ENCODE data around the gene ZMAT5.

DNA sequence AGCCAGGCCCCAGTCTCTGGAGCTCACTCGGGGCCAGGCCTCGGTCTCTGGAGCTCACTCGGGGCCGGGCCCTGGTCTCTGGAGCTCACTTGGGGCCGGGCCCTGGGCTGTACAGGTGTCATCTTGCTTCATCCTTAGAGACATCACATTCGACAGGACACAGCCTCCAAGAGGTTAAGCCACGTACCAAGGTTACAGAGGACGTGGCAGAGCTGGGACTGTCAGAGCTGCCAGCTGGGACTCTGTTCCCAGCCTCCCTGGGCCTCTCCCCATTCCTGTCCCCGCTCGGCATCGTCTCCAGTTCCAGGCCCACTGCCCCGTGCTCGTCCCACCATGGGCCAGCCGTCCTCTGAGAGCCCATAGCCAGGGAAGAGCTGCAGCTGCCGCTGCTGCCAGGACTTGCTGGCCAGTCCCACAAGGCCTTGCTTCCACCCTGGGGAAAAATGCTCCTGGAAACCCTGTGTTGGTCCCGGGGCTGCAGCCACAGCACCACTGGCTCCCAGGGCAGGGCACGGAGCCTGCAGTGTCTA, 27.4 kb downstream of the ZMAT5 start:
- TF ChIP-seq CAMTA2 (CRISPR knock-in tag; conservative IDR thresholded peaks at IDR 0.05) (no peak), HIVEP1 (CRISPR knock-in tag; IDR thresholded peaks at IDR 0.05) (no peak), HDAC8 (tag; IDR thresholded peaks at IDR 0.05) (no peak), POLR2G (IDR thresholded peaks at IDR 0.05; ENCODE audit: low read depth, low read length) (no peak), MEF2D (tag; conservative IDR thresholded peaks at IDR 0.05; ENCODE audit: low read depth) (no peak), ZNF133 (CRISPR knock-in tag; IDR thresholded peaks at IDR 0.05) (no peak), GABPA (tag; conservative IDR thresholded peaks at IDR 0.05; ENCODE audit: low read depth) (no peak), FOXM1 (IDR thresholded peaks at IDR 0.05; ENCODE audit: low read depth) (no peak), FOXM1 (CRISPR knock-in tag; IDR thresholded peaks at IDR 0.05; ENCODE audit: low read depth) (no peak), NR2F6 (CRISPR knock-in tag; IDR thresholded peaks at IDR 0.05) (no peak), TEAD4 (IDR thresholded peaks at IDR 0.05; ENCODE audit: low read length) (no peak), TEAD4 (CRISPR knock-in tag; IDR thresholded peaks at IDR 0.05; ENCODE audit: borderline replicate concordance) (no peak), ZNF274 (IDR thresholded peaks at IDR 0.05; ENCODE audit: borderline replicate concordance, low read depth, low read length) (no peak)
- TF ChIP-seq, protein P1, sequence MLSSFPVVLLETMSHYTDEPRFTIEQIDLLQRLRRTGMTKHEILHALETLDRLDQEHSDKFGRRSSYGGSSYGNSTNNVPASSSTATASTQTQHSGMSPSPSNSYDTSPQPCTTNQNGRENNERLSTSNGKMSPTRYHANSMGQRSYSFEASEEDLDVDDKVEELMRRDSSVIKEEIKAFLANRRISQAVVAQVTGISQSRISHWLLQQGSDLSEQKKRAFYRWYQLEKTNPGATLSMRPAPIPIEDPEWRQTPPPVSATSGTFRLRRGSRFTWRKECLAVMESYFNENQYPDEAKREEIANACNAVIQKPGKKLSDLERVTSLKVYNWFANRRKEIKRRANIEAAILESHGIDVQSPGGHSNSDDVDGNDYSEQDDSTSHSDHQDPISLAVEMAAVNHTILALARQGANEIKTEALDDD (IDR thresholded peaks at IDR 0.05) = no peak
- TF ChIP-seq, protein P2, sequence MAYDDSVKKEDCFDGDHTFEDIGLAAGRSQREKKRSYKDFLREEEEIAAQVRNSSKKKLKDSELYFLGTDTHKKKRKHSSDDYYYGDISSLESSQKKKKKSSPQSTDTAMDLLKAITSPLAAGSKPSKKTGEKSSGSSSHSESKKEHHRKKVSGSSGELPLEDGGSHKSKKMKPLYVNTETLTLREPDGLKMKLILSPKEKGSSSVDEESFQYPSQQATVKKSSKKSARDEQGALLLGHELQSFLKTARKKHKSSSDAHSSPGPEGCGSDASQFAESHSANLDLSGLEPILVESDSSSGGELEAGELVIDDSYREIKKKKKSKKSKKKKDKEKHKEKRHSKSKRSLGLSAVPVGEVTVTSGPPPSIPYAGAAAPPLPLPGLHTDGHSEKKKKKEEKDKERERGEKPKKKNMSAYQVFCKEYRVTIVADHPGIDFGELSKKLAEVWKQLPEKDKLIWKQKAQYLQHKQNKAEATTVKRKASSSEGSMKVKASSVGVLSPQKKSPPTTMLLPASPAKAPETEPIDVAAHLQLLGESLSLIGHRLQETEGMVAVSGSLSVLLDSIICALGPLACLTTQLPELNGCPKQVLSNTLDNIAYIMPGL (CRISPR knock-in tag; IDR thresholded peaks at IDR 0.05) = no peak
- TF ChIP-seq, protein P3, sequence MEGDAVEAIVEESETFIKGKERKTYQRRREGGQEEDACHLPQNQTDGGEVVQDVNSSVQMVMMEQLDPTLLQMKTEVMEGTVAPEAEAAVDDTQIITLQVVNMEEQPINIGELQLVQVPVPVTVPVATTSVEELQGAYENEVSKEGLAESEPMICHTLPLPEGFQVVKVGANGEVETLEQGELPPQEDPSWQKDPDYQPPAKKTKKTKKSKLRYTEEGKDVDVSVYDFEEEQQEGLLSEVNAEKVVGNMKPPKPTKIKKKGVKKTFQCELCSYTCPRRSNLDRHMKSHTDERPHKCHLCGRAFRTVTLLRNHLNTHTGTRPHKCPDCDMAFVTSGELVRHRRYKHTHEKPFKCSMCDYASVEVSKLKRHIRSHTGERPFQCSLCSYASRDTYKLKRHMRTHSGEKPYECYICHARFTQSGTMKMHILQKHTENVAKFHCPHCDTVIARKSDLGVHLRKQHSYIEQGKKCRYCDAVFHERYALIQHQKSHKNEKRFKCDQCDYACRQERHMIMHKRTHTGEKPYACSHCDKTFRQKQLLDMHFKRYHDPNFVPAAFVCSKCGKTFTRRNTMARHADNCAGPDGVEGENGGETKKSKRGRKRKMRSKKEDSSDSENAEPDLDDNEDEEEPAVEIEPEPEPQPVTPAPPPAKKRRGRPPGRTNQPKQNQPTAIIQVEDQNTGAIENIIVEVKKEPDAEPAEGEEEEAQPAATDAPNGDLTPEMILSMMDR (IDR thresholded peaks at IDR 0.05 in 2 of 3, conservative IDR thresholded peaks at IDR 0.05 in 1 of 3; ENCODE audit: insufficient read depth in 2 of 3, low read depth in 1 of 3, low read length in 3 of 3) = no peak
